IPS-15b (cell line): ENCODE data around the gene LILRB3.
A peak's percentile ranks its signal among the peaks of the same experiment; 100 is the strongest.
"Not testable (repeated sequence)": the region's sequence is repeated elsewhere in the genome, so short reads cannot be mapped to it uniquely, and the experiment has no call there.

Experiments
- H3K27me3 ChIP-seq: one replicate; pipeline ENCODE4 v1.6.1; 2013; ENCODE audit warnings: low read length; ENCODE audit not compliant: control insufficient read depth, insufficient read depth
- H3K36me3 ChIP-seq: one replicate; pipeline ENCODE4 v1.6.1; 2013; ENCODE audit warnings: low read length; ENCODE audit not compliant: control insufficient read depth, insufficient read depth
- H3K4me1 ChIP-seq: one replicate; pipeline ENCODE4 v1.6.1; 2013; ENCODE audit warnings: mild to moderate bottlenecking, low read length; ENCODE audit not compliant: control insufficient read depth, insufficient read depth
- H3K4me3 ChIP-seq: one replicate; pipeline ENCODE4 v1.5.1; 2013; ENCODE audit warnings: low read depth, low read length
- H3K9ac ChIP-seq: one replicate; pipeline ENCODE4 v1.6.1; 2013; ENCODE audit warnings: low read depth, mild to moderate bottlenecking, low read length
- H3K9me3 ChIP-seq: one replicate; pipeline ENCODE4 v1.6.1; 2013; ENCODE audit warnings: mild to moderate bottlenecking, low read length; ENCODE audit not compliant: control insufficient read depth, insufficient read depth

The LILRB3 gene

GRCh38 chr19:54207676-54207982, 15.2 kb downstream of the LILRB3 start:
- Histone ChIP-seq H3K9me3 (no peaks in the 10 kb centered on the region), H3K27me3 (no peaks in the 10 kb centered on the region), H3K36me3 (peaks cover 58% of the 10 kb centered on the region), H3K4me3 (no peak overlapping the region), H3K9ac (no peak overlapping the region), H3K4me1 (peaks cover 17% of the 10 kb centered on the region)

- Histone ChIP-seq H3K36me3 (peaks cover 62% of the 10 kb centered on the region), H3K4me1 (peaks cover 17% of the 10 kb centered on the region)
- H3K27me3 ChIP-seq, H3K9ac ChIP-seq, H3K9me3 ChIP-seq, H3K4me3 ChIP-seq: not testable (repeated sequence)
These were observed 15.6 kb downstream of the LILRB3 start for GRCh38 chr19:54207193-54207592.

- H3K27me3 ChIP-seq: no peaks in the 10 kb centered on the region
- H3K9ac ChIP-seq: no peak overlapping the region
- peaks cover 66% of the 10 kb centered on the region for H3K36me3 ChIP-seq
- no peaks in the 10 kb centered on the region for H3K9me3 ChIP-seq
- peaks cover 17% of the 10 kb centered on the region for H3K4me1 ChIP-seq
- no peak overlapping the region for H3K4me3 ChIP-seq
These were observed 16.0 kb downstream of the LILRB3 start for GRCh38 chr19:54206831-54207177.

- no peak overlapping the region for H3K4me3 ChIP-seq
- H3K4me1 ChIP-seq: peaks cover 20% of the 10 kb centered on the region
- no peaks in the 10 kb centered on the region for H3K27me3 ChIP-seq
- H3K9me3 ChIP-seq: no peaks in the 10 kb centered on the region
- peaks cover 69% of the 10 kb centered on the region for H3K36me3 ChIP-seq
- H3K9ac ChIP-seq: no peak overlapping the region
These were observed 16.6 kb downstream of the LILRB3 start for GRCh38 chr19:54206030-54206830.

GRCh38 chr19:54204767-54205468, 17.9 kb downstream of the LILRB3 start:
- no peaks in the 10 kb centered on the region for H3K27me3 ChIP-seq
- peaks cover 20% of the 10 kb centered on the region for H3K4me1 ChIP-seq
- H3K9ac ChIP-seq: no peak overlapping the region
- peaks cover 71% of the 10 kb centered on the region for H3K36me3 ChIP-seq
- H3K4me3 ChIP-seq: peak overlapping the region; percentile 12
- no peaks in the 10 kb centered on the region for H3K9me3 ChIP-seq

GRCh38 chr19:54203151-54203611, 19.6 kb downstream of the LILRB3 start:
- no peaks in the 10 kb centered on the region for H3K27me3 ChIP-seq
- H3K4me3 ChIP-seq: peak overlapping the region; percentile 96
- peak overlapping the region; percentile 62 for H3K9ac ChIP-seq
- peaks cover 20% of the 10 kb centered on the region for H3K4me1 ChIP-seq
- no peaks in the 10 kb centered on the region for H3K9me3 ChIP-seq
- H3K36me3 ChIP-seq: peaks cover 68% of the 10 kb centered on the region

GRCh38 chr19:54201980-54202379, 20.8 kb downstream of the LILRB3 start:
- Histone ChIP-seq H3K27me3 (no peaks in the 10 kb centered on the region), H3K4me1 (peaks cover 20% of the 10 kb centered on the region), H3K4me3 (peak overlapping the region; percentile 96)

GRCh38 chr19:54201172-54201701, 21.6 kb downstream of the LILRB3 start:
- H3K9ac ChIP-seq: peak overlapping the region; percentile 99
- no peaks in the 10 kb centered on the region for H3K9me3 ChIP-seq
- peaks cover 16% of the 10 kb centered on the region for H3K4me1 ChIP-seq
- H3K4me3 ChIP-seq: peak overlapping the region; percentile 96
- H3K27me3 ChIP-seq: no peaks in the 10 kb centered on the region
- H3K36me3 ChIP-seq: peaks cover 49% of the 10 kb centered on the region

More at GRCh38 chr19:54201980-54202379, 20.8 kb downstream of the LILRB3 start:
- Histone ChIP-seq H3K36me3 (peaks cover 56% of the 10 kb centered on the region), H3K9me3 (no peaks in the 10 kb centered on the region), H3K9ac (peak overlapping the region; percentile 99)

- no peak overlapping the region for H3K4me3 ChIP-seq
- peaks cover 12% of the 10 kb centered on the region for H3K4me1 ChIP-seq
- no peak overlapping the region for H3K9ac ChIP-seq
- peaks cover 30% of the 10 kb centered on the region for H3K36me3 ChIP-seq
- no peaks in the 10 kb centered on the region for H3K27me3 ChIP-seq
- H3K9me3 ChIP-seq: no peaks in the 10 kb centered on the region
These were observed 23.4 kb downstream of the LILRB3 start for GRCh38 chr19:54199401-54199800.

- Histone ChIP-seq H3K9ac (no peak overlapping the region), H3K4me1 (peaks cover 3% of the 10 kb centered on the region), H3K4me3 (no peak overlapping the region), H3K27me3 (no peaks in the 10 kb centered on the region), H3K9me3 (no peaks in the 10 kb centered on the region), H3K36me3 (peaks cover 18% of the 10 kb centered on the region)
These were observed 25.7 kb downstream of the LILRB3 start for GRCh38 chr19:54197121-54197520.

GRCh38 chr19:54196536-54196935, 26.3 kb downstream of the LILRB3 start:
- Histone ChIP-seq H3K9me3 (no peaks in the 10 kb centered on the region), H3K4me1 (peaks cover under 1% of the 10 kb centered on the region), H3K4me3 (no peak overlapping the region), H3K27me3 (no peaks in the 10 kb centered on the region), H3K9ac (no peak overlapping the region), H3K36me3 (peaks cover 12% of the 10 kb centered on the region)

- not testable (repeated sequence) for H3K9ac ChIP-seq, H3K4me1 ChIP-seq, H3K4me3 ChIP-seq, H3K27me3 ChIP-seq, H3K36me3 ChIP-seq, H3K9me3 ChIP-seq
These were observed 28.3 kb downstream of the LILRB3 start for GRCh38 chr19:54194463-54194862.
